HG03025 (cell line): ENCODE data around the gene XRCC6.
"Not testable (repeated sequence)": the region's sequence is repeated elsewhere in the genome, so short reads cannot be mapped to it uniquely, and the experiment has no call there.

Source experiments
- ATAC-seq: cut with Tn5 transposase; IDR thresholded peaks from one replicate; pipeline ENCODE4 v1.9.1; 2021; ENCODE audit warnings: mild to moderate bottlenecking, moderate library complexity; ENCODE audit not compliant: unreplicated experiment, low FRiP score

Gene XRCC6

DNA sequence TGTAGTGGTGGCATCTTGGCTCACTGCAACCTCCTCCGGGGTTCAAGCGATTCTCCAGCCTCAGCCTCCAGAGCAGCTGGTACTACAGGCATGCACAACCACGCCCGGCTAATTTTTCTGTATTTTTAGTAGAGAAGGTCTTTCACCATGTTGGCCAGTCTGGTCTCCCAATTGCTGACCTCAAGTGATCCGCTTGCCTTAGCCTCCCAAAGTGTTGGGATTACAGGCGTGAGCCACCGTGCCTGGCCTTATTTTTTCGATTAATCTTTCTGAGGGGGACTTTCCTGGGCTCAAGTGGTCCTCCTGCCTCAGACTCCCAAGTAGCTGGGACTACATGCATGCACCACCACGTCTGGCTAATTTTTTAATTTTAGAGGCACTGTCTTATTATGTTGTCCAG is 62.0 kb downstream of the XRCC6 start:
- ATAC-seq, result no peak

DNA sequence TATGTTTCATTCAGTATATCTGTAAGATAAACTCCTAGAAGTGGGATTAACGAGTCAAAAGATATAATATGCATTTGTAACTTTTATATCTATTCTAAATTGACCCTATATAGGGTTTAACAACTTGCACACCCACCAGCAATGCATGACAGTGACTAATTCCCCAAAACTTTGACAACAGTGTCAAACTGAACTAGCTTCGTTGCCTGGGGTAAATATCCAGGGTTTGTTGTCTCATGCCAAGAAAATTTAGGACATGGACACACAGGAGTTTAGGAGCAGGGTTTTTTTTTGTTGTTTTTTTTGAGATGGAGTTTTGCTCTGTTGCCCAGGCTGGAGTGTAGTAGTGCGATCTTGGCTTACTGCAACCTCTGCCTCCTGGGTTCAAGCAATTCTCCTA is 62.5 kb downstream of the XRCC6 start:
- ATAC-seq, result no peak

DNA sequence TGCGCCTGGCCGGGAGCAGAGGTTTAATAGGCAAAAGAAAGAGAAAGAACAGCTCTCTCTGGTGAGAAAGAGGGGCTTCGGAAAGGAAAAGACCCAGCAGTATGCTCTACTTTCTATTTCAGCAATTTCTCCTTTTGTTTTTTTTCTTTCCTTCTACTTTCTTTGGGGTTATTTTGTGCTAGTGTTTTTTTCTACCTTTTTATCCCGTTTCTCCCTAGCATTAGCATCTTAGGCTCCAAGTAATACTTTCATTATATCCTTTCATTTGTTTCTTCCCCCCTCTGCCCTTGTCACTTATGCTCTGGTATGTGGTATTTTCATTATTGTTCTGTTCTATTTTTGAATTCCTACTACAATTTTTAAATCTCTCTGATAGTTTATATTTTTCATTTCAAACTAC is 63.1 kb downstream of the XRCC6 start:
- no peak for ATAC-seq

DNA sequence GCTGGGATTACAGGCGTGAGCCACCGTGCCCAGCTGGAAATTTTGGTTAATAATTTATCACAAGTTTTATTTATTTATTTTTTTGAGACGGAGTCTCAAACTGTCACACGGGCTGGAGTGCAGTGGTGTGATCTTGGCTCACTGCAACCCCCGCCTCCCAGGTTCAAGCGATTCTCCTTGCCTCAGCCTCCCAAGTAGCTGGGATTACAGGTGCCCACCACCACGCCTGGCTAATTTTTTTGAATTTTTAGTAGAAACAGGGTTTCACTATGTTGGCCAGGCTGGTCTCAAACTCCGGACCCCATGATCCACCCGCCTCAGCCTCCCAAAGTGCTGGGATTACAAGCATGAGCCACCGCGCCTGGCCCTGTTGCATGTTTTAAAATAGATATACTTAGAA is 65.8 kb downstream of the XRCC6 start:
- not testable (repeated sequence) for ATAC-seq

DNA sequence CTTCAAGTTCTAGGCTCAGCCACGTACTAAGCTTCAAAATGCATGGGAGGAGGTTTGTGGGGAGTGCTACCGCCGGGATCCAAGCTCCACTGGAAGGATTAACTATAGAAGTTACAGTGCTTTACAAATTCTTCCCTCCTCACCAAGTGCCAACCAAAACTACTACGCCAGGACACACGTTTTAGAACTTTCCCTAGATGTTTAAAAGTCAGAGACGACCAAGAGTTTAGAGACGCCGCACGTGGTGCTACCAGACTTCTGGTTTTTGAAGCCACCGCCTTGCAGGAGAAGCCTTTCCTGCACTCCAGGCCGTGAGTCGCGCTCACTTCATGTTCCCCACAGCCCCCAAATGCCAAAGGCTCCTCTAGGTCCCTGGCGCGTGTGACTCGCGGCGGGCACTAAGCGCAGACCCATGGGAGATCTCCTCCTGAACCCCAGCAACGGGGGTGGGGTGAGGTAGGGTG is 66.8 kb downstream of the XRCC6 start:
- peak; percentile 15 for ATAC-seq

DNA sequence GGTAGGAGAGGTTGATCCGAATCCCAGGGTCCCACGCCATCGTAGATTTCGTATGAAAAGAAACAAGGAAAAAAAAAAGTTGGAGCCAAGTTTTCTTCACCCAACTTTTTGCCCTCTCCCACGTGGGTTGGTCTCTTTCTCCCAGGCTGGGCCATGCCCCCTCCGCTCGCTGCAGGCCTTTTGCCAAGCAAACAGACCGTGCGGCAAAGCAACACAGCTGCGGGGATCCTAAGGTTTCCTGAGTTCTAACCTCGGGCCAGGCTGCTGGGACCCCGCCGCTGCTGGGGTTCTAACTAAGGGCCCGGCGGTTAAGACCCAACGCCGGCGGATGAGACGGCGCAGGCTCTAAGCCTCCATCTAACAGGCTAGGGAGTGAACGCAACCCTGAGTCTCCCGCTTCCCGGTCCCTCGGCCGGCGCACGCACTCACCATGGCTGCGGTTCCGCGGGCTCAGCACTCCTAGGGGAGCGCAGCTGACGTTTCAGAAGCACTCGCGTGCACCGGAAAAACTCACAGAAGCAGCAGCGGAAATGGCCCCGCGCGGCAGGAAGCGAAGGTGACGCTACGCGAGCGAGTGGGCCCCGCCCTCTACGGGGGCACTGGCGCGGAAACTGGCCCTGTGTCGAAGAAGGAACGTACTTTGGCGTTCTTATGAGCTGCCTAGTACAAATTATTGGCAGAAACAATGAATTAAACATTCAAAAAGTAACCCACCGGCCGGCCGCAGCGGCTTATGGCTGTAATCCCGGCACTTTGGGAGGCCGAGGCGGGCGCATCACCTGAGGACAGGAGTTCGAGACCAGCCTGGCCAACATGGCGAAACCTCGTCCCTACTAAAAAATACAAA is 67.5 kb downstream of the XRCC6 start, which contains the start of gene SNU13:
TSS of gene SNU13 (minus strand) at position 503 of the 847 bp plus-strand sequence. CDS start at position 432, 71 bp downstream.
- ATAC-seq, result peak; percentile 81

DNA sequence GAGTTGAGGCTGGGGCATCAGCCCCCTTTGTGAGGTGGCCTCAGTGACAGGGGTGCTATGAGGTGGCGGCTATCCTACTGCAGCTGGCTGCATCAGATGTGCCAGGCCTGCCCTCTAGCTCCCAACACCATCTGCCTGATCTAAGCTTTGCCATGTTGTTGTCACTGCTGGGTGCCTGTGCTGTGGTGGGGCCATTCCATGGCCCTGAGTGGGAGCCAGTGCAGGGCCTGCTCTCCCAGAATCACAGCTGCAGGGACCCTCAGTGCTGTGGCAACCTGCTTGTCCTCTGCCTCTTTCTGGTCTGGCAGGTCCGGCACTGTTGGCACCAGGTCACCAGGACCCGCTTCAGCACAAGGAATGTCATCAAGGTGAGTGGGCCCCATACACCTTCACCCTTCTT is 69.4 kb downstream of the XRCC6 start:
- no peak for ATAC-seq

DNA sequence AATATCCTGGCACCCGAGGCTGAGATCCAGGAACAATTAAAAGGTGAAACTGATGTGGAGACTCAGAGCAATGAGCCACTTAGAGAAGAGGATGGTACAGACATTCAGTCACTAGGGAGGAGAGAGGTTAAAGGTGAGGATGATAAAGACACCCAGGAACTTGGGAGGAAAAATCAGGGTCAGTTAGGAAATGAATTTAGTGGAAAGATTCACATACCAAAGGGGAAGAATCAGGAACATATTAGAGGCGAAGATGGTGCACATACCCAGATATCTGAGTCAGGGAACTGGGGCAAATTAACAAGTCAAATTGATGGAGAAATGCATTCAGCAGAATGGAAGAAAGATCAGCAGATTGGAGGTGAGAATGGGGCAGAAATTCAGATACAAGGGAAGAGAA is 74.1 kb downstream of the XRCC6 start:
- ATAC-seq, result no peak

DNA sequence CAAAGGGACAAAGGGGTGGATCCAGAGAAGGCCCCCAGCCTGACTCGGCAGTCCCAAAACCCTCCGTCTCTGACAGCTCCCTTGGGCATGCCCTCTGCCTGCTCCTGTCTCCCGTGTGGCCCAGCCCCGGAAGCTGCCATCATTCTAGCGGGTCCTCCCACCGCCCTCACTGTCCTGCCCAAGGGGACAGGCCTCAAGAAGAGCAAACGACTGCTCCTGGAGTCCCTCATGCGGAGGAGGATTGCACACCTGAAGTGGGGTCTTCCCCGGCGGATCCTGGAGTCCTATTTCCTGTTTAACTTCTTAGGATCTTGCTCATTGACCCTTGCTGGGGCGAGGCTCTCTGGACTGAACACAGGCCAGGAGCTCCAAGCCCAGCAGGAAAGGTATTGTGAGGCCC is 75.6 kb downstream of the XRCC6 start:
- no peak for ATAC-seq

DNA sequence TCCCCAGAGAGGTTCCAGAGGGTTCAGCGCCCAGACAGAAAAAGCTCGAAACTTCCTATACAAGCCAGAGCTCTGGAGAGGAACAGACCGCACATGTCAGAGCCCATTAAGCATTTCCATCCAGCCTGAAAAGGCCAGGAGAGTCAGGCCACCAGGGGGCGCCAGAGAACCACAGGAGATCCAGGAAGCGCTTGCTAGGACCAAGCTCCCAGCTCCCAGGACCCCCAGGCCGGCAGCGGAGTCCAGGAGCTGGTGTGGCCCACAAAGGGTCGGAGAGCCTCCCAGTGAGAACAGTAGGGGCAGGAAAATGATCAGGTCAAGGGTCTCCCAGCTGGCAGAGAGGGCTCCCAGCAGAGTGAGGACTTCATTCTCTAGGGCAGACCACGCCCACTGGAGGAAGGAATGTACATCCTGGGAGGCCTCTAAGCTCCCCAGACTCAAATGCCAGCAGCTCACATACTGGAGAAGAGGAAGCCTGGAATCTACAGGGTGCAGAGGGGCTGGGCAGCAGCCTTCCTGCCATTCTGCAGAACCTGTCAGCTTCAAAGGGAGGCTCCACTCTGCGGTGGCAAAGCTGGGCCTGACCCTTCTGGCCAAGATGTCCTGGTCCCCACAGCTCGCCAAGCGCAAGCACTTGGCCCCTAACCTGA is 76.2 kb downstream of the XRCC6 start:
- no peak for ATAC-seq

DNA sequence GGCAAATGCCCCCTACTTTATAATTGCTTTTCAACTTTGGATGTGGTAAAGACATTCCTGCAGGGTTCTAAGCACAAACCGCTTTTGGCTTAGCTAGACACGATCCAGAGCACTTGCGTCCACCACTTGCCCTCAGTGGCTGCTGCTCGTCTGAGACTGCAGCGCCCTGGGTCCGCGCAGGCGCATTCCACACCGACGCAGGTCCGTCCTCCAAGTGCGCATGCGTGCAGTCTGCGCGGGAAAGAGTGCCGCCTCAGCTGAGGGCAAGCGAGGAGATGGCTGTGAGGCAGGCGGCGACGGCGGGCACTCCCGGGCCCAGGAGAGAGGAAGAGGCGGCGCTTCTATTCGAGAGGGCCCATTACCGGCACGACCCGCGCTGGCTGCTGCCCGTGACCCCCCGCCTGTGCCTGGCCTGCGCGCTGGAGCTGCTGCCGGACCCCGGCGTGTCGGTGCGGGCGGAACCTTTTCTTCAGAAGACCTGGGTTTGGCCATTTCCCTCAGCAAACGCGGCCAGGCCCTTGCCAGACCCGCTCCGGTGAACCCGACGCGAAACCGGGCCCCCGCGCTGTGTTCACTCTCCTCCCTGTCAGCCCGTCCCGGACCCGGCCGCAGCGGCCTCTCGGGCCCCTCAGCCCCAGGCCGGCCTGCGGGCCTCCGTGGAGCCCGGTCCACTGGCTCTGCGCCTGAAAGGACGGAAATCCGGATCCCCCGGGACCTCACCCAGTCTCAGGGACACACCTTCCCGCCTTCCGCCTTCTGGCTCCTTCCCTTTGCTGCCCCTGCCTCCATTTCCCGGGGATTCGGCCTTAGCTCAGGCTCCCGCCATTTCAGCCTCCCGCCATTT is 78.4 kb downstream of the XRCC6 start, which contains the start of gene MEI1:
TSS of gene MEI1 (plus strand) at position 240 of the 844 bp plus-strand sequence. CDS start at position 276, 36 bp downstream.
- no peak for ATAC-seq

DNA sequence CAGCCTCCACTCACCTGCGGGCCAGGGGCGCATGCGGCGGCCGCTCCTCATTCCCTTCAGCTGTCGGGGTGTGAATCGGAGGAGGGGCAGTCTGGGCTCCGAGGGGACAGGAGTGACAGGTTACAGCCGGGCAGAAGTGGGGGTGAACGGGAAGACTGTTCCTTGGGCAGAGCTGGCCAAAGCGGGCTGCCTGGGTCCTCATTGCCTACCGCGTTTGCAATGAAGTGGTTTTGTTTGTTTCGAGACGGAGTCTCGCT is 78.9 kb downstream of the XRCC6 start:
- no peak for ATAC-seq

DNA sequence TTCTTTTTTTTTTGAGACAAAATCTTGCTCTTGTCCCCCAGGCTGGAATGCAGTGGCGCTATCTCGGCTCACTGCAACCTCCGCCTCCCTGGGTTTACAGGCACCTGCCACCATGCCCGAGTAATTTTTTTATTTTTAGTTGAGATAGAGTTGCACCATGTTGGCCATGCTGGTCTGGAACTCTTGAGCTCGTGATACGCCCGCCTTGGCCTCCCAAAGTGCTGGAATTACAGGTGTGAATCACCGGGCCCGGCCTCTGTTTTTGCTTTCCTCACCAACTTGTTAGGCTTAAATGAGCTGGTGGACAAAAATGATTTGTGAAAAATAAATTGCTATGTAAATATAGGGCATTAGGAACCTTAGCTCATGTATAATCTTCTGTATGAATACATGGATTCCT is 81.7 kb downstream of the XRCC6 start:
- no peak for ATAC-seq

DNA sequence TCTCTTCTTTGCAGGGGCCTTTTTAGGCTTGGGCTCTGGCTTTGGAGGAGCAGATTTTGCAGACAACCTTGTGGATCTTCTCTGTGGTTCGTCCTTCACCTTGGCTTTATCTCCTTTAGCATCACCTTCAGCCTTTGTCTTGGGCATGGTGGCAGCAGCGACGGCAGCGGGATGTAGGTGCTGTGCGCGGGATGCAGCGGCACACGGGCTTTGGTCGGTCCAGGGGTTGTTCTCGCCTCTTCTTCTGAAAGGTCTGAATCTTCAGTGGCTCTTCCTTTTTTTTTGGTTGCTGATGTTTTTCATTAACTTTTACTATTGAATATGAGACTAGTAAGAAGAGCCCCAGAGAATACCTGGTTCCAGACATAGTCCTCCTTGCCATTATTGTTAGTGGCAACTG is 88.2 kb downstream of the XRCC6 start:
- no peak for ATAC-seq

DNA sequence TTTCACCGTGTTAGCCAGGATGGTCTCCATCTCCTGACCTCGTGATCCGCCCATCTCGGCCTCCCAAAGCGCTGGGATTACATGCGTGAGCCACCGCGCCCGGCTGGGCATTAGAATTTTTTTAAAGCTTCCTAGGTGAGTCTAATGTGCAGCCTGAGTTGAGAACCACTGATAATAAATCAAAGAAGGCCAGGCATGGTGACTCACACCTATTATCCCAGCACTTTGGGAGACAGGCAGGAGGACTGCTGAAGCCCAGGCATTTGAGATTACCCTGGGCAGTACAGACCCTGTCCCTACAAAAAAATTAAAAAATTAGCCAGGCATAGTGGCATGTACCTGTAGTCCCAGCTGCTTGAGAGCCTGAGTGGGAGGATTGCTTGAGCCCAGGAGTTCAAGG is 91.9 kb downstream of the XRCC6 start:
- ATAC-seq, result no peak
